ENCODE data around the gene TAOK1. TPM values are rescaled to one million over a fixed set of nuclear protein-coding genes. Genes with fewer than 3 reads are reported as not detected.
A peak's percentile ranks its signal among the peaks of the same experiment; 100 is the strongest.

Gene TAOK1
- total RNA-seq, 1 experiment from 2014 or later = 87.1 TPM

DNA sequence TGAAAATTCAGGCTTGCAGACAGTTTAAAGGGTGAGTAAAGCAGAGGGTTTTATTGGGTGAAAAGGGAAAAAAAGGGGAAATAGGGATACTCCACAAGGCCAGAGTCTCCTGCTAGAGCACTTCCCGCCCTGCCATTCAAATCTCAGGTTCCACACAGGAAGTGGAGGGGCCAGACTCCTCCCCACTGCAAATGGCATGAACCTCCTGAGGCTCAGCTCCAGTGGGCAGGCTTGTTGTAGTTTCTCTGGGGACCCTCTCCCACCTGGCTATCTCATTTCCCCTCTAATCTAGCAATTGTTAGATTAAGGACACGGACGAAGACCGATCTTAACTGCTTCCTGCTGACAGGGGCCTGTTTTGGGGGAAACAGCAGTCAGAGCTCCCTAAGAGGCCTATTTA, 43.4 kb downstream of the TAOK1 start (continued):
- TF ChIP-seq, protein P1, sequence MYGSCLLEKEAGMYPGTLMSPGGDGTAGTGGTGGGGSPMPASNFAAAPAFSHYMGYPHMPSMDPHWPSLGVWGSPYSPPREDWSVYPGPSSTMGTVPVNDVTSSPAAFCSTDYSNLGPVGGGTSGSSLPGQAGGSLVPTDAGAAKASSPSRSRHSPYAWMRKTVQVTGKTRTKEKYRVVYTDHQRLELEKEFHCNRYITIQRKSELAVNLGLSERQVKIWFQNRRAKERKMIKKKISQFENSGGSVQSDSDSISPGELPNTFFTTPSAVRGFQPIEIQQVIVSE (CRISPR knock-in tag; IDR thresholded peaks at IDR 0.05; ENCODE audit: borderline replicate concordance) = no peak

DNA sequence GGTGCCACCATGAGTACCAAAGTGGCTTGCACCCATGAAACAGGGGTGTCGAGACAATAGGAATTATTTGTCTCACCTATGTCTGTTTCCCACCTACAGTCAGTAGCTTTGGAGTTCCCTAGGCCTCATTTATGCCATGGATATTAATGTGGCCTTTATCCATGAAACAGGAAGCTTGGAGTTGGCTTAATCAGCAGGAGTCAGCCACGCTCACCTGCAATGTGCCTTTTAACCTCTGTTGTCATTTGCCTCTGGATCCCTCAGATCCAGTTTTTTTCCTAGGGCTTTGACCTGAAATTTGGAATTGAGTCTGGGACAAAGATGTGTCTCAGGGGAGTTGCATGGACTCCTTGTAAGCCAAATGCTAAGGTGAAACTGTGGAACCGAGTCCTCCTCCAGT, 44.4 kb downstream of the TAOK1 start:
- H3K9me3 Mint-ChIP-seq = peaks cover 8% of the 10 kb centered on the region
- no peak overlapping the region for H3K4me3 Mint-ChIP-seq
- POLR2A ChIA-PET = interaction anchor here (0.6 kb wide), 1 partner anchor 120 kb away, joined by 3 read pairs; no protein-coding TSS in a partner anchor
- peak overlapping the region; percentile 50; the same call in 1 of the 2 replicates for H3K27ac Mint-ChIP-seq
- no peaks in the 10 kb centered on the region for H3K27me3 Mint-ChIP-seq (ENCODE audit: low read depth)
- H3K36me3 Mint-ChIP-seq = peaks cover 8% of the 10 kb centered on the region
- H3K4me1 Mint-ChIP-seq = peaks cover 25% of the 10 kb centered on the region
- TF ChIP-seq NFE2L1 (CRISPR knock-in tag; IDR thresholded peaks at IDR 0.05) (no peak), CREM (CRISPR knock-in tag; IDR thresholded peaks at IDR 0.05) (no peak), GABPB1 (CRISPR knock-in tag; IDR thresholded peaks at IDR 0.05) (no peak), ZNF232 (CRISPR knock-in tag; IDR thresholded peaks at IDR 0.05) (no peak), CREB1 (CRISPR knock-in tag; IDR thresholded peaks at IDR 0.05) (no peak), GRHL2 (CRISPR knock-in tag; IDR thresholded peaks at IDR 0.05; ENCODE audit: insufficient replicate concordance, severe bottlenecking) (no peak), NR1H2 (CRISPR knock-in tag; IDR thresholded peaks at IDR 0.05) (no peak), ZNF671 (CRISPR knock-in tag; IDR thresholded peaks at IDR 0.05) (no peak)
- TF ChIP-seq, protein P2, sequence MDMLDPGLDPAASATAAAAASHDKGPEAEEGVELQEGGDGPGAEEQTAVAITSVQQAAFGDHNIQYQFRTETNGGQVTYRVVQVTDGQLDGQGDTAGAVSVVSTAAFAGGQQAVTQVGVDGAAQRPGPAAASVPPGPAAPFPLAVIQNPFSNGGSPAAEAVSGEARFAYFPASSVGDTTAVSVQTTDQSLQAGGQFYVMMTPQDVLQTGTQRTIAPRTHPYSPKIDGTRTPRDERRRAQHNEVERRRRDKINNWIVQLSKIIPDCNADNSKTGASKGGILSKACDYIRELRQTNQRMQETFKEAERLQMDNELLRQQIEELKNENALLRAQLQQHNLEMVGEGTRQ (CRISPR knock-in tag; IDR thresholded peaks at IDR 0.05) = no peak
- no peak for DNase-seq (ENCODE audit: low spot score)
- CTCF ChIA-PET = interaction anchor here (1.7 kb wide), 1 partner anchor 64 kb away, joined by 6 read pairs; no protein-coding TSS in a partner anchor
- ATAC-seq = no peak

- TF ChIP-seq KAT7 (CRISPR knock-in tag; IDR thresholded peaks at IDR 0.05; ENCODE audit: borderline replicate concordance) (no peak), SOX15 (CRISPR knock-in tag; IDR thresholded peaks at IDR 0.05) (no peak), ETV6 (CRISPR knock-in tag; IDR thresholded peaks at IDR 0.05) (no peak), ZNF425 (CRISPR knock-in tag; conservative IDR thresholded peaks at IDR 0.05) (no peak), CREB1 (CRISPR knock-in tag; IDR thresholded peaks at IDR 0.05) (no peak), ZNF396 (CRISPR knock-in tag; IDR thresholded peaks at IDR 0.05; ENCODE audit: borderline replicate concordance) (no peak), HMGXB4 (CRISPR knock-in tag; IDR thresholded peaks at IDR 0.05) (no peak), ESRRA (CRISPR knock-in tag; IDR thresholded peaks at IDR 0.05; ENCODE audit: borderline replicate concordance) (no peak), ZSCAN18 (CRISPR knock-in tag; IDR thresholded peaks at IDR 0.05) (no peak)
- TF ChIP-seq, protein P3, sequence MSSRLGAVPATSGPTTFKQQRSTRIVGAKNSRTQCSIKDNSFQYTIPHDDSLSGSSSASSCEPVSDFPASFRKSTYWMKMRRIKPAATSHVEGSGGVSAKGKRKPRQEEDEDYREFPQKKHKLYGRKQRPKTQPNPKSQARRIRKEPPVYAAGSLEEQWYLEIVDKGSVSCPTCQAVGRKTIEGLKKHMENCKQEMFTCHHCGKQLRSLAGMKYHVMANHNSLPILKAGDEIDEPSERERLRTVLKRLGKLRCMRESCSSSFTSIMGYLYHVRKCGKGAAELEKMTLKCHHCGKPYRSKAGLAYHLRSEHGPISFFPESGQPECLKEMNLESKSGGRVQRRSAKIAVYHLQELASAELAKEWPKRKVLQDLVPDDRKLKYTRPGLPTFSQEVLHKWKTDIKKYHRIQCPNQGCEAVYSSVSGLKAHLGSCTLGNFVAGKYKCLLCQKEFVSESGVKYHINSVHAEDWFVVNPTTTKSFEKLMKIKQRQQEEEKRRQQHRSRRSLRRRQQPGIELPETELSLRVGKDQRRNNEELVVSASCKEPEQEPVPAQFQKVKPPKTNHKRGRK (CRISPR knock-in tag; IDR thresholded peaks at IDR 0.05; ENCODE audit: borderline replicate concordance) = no peak
- TF ChIP-seq, protein P4, sequence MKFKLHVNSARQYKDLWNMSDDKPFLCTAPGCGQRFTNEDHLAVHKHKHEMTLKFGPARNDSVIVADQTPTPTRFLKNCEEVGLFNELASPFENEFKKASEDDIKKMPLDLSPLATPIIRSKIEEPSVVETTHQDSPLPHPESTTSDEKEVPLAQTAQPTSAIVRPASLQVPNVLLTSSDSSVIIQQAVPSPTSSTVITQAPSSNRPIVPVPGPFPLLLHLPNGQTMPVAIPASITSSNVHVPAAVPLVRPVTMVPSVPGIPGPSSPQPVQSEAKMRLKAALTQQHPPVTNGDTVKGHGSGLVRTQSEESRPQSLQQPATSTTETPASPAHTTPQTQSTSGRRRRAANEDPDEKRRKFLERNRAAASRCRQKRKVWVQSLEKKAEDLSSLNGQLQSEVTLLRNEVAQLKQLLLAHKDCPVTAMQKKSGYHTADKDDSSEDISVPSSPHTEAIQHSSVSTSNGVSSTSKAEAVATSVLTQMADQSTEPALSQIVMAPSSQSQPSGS (CRISPR knock-in tag; IDR thresholded peaks at IDR 0.05; ENCODE audit: borderline replicate concordance, low read depth) = no peak
- Mint-ChIP-seq H3K27me3 (ENCODE audit: low read depth) (no peaks in the 10 kb centered on the region), H3K4me1 (peaks cover 28% of the 10 kb centered on the region), H3K36me3 (peaks cover 2% of the 10 kb centered on the region), H3K27ac (peak overlapping the region; percentile 48; the same call in 1 of the 2 replicates), H3K9me3 (no peaks in the 10 kb centered on the region), H3K4me3 (no peak overlapping the region)
- ATAC-seq (no peak), DNase-seq (ENCODE audit: low spot score) (no peak)
- POLR2A ChIA-PET = no interaction called here
- CTCF ChIA-PET = no interaction called here
These were observed 52.3 kb downstream of the TAOK1 start for GRCh38 chr17:29442451-29442850.
